ENCODE measurements around the gene PLCD1.
"Not testable (repeated sequence)": the region's sequence is repeated elsewhere in the genome, so short reads cannot be mapped to it uniquely, and the experiment has no call there.

Gene PLCD1

DNA sequence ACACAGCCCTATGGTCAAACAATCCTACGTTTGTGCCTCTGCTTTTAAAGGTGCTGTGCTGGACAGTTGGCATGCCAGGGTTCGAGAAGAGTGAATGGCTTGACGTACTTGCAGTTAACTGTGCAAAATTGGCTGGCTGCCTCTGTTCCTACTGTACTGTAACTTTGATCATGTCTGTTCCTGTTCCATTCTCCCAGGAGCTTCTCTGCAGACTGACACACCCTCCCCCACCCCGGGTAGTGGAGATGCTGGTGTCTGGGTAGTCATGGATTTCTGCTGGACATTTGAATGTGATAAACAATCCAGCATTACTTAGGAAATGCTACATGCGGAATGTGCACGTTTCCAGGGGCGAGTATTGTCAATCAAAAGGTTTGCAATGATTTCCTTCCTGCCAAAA lies 45.4 kb downstream of the PLCD1 start:
- DNase-seq: no peak

DNA sequence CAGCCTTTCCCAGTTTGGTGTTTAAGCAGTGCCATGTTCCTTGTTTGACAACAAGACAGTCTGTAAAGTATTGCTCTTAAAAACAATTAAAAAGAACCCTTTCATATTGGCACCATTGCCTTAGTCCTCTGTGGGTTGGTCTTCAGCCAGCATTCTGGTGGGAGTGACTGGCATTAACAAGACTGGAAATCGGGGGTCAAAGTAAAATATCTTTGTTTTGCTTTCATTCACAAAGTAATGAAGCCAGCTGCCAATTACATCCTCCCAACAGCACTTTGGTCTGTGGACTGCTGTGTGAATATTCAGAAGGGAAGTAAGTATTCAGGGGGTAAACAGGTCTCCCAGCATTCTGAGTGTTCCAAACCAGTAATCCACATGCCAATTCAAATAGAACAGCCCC lies 47.1 kb downstream of the PLCD1 start:
- no peak for DNase-seq

DNA sequence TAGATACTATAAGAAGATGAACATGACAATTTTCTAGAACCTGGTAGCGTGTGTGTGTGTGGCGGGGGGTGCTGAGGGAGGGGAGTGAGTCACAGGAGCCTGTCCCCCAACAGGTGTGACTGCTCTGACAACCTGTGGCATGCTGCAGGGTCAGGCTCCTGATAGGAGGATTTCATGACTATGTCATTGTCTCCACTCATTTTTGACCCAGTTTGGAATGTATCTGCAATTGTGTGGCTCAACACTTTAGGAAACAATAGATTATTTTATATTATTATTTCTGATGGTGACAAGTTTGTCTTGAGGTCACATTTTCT lies 48.1 kb downstream of the PLCD1 start:
- DNase-seq: no peak

DNA sequence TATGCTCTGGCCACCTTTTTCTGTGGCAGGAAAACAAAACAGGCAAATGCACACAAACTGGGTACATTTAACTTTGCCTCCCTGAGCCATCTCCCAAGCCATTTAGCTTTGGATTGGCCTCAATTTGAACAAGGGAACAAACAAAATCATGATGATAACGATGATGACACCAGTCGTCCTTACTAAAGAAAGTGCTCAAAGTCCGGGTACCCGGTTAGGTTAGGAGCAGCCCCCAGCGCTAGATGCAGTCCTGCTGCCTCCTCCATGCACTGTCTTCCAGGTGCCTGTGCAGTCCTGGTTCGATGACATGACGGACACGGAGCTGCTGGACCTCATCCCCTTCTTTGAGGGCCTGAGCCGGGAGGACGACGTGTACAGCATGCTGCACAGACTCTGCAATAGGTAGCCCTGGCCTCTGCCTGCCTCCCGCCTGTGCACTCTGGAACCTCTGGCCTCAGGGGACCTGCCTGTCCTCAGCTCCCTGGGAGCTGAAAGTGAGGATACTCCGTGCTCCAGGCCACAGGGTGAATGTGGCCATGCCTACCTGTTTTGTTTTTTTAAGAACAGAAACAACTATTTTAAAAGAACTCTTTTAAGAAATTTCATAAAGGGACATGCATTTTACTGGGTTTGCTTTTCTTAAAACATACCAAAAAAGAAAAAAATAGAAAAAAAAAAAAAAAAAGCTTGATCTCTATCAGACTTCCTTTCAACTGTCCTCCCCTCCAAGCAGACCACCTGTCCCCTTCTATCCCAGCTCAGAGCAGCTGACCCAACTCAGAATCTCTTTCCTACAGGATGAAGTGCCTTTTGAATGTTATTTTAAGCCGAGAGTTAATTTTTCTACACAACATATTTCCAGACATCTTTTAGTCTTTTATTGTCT lies 48.7 kb downstream of the PLCD1 start:
- DNase-seq: no peak

DNA sequence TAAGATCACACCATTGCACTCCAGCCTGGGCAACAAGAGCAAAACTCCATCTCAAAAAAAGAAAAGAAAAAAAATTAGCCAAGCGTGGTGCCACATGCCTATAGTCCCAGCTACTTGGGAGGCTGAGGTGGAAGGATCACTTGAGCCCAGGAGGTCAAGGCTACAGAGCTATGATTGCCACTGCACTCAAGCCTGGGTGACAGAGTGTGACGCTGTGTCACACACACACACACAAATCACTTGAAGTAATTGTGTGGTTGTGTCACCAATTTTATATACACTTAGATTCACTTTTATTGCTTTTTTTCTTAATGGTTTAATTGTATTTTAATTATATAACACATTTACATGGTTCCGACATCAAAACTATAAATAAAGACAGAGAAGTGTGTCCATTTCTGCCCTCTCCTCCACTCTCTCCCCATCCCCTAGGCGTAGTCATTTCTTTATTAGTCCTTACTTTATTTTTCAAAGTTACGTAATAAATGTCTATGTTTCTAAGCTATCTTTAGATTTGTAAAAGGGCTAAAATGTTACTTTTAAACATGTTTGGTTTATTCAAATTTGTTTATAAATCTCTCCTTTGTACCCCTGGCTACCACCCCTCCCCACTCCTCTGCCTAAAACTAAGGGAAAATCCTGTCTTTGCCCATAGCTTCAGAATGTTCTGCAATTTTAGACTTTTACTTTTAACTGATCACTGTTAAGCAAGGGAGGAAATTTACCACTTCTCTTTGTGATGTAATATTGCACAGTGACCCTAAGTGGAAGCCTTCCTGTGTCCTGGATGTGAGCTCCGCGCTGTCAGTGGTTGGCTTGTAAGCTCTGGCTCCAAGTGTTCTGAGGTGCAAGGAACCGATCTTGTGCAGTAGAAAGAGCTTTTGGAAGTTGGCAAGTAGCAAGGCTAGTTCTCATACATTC lies 49.6 kb downstream of the PLCD1 start:
- no peak for DNase-seq

DNA sequence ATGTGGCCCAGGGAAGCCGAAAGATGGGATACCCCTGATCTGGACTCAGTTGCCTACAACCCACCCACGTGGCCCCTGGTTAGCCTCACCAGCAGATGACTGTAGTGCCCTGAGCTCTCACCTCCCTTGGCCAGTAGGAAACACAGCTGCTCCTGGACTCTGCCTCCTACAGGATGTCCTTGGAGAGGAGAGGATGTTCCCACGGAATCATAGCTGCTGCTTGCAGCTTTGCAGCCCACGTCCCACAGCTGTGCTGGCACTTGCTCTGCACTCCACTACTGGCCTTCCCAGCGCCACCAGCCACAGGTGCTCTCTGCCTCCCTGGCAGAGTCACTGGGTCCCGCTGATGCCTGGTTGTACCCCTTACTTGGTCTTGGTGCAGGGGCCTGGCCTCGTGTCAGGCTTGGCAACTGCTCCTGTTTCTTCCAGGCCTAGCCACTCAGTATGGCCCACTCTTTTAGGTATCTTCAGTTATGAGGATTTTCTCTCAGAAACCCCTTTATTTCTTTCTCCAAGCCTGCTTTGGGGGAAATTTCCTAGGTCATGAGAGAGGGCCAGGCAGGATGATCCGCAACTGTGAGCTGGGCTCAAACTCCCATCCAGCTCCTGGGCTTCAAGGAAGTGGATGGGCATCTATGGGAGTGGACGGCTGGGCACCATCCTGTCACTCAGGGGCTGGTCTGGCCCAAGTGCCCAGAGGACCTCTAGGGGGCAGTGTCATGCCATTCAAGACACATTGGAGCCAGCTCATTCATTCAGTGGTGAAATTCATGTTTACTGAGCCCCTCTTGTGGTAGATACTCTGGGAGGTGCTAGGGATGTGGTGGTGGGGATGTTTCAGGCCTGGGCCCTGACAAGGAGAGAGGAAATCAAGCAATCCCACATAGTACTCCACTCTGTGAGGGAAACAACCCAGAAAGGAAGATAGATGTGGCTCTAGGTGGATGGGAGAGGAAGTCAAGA lies 55.0 kb downstream of the PLCD1 start:
- DNase-seq: peak; percentile 54

DNA sequence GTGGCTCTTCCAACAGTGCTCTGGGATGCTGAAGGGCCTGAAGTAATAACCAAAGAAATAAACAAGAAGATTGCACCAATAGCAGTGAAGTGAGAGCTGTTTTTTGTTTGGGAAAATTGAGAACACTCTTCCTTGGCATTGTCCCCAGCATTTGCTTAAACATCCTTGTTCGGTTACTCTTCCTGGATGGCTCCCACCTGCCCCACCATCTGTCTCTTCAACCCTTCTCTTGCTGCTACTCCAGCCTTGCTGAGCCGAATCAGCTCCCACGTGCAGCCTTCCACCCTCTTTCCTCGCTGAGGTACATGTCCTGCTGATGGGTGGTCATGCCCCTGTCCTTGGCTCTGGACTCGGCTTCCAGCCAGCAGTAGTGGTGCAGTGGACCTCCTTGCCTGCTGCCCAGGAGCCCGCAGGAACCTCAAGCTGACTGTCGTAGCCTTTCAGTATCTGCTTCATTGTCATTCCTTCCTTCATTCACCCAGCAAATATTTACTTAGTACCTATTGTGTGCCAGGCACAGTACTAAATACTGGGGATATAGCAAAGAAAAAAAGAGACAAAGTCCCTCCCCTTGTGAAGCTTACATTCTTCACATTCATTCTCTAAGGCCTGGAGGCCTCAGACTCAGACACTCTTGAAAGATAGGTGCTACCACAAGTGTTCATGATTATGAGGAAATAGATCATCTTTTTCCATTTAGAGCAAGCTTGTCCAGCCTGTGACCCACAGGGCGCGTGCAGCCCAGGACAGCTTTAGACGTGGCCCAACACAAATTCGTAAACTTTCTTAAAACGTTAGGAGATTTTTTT lies 56.0 kb downstream of the PLCD1 start:
- no peak for DNase-seq

DNA sequence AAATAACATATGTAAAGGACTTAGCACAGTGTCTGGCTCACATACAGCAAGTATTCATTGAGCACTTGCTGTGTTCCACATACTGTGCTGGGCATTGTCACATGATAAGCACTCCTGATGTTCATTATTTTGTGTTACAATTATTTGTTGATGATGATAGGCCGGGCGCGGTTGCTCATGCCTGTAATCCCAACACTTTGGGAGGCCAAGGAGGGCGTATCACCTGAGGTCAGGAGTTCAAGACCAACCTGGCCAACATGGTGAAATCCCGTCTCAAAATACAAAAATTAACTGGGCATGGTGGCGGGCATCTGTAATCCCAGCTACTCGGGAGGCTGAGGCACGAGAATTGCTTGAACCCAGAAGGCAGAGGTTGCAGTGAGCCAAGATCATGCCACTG lies 57.4 kb downstream of the PLCD1 start:
- DNase-seq: not testable (repeated sequence)

DNA sequence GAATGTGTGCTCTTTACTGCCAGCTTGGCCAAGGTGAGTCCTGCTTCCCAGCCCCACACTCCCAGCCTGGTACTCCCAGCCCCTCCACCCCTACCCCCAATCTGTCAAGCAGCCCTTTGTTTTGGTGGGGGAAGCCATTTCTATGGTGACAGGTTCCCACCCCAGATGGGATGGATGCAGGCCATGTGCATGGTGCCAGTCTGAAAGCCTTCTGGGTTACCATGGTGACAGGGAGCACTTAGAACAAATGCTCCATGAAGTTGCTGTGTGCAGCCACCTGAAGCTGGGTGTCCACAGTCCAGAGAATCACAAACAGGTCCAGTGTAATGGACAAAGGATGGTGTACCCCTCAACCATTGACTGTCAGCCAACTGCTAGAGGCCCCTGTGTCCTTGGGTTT lies 58.0 kb downstream of the PLCD1 start:
- DNase-seq: no peak

DNA sequence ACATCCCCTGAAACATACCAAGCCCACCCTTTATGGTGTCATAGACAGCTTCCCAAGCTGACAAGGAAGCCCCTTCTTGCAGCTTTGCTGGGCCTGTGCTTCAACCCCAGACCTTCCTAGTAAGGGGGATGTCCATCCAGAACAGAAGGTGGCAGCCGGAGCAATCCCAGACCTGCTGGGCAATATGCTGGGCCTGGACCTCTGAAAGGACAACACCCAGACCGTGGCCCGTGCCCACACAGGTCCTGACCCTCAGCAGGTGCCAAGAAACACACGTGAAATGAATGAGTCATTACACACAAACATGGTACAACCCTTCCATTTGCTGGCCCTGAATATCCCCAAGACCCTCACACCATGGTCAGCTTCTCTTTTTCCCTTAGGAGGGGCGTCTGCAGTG lies 58.6 kb downstream of the PLCD1 start:
- no peak for DNase-seq

DNA sequence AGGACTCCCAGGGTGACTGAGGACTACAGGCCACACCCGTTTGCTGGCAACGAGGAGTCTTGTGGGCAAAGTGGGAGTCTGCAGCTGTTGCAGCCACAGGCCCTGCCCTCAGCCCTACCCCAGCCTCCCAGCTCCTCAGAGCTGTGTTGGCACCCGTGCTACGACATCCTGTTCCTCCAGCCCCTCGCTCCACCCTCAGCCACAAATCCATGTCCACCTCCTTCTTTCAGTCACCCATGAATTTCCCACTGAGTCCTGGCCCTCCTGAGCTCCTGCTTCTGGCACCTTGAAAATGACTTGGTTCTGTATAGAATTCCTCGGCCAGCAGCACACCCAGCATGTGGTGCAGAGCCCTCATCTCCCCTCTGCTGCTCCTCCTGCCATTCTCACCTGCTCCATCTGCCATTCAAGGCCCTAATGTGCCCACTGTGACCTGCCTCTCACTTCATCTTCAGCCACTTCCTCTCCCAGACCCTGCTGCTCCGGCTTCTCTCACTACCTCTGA lies 59.8 kb downstream of the PLCD1 start:
- DNase-seq: no peak

DNA sequence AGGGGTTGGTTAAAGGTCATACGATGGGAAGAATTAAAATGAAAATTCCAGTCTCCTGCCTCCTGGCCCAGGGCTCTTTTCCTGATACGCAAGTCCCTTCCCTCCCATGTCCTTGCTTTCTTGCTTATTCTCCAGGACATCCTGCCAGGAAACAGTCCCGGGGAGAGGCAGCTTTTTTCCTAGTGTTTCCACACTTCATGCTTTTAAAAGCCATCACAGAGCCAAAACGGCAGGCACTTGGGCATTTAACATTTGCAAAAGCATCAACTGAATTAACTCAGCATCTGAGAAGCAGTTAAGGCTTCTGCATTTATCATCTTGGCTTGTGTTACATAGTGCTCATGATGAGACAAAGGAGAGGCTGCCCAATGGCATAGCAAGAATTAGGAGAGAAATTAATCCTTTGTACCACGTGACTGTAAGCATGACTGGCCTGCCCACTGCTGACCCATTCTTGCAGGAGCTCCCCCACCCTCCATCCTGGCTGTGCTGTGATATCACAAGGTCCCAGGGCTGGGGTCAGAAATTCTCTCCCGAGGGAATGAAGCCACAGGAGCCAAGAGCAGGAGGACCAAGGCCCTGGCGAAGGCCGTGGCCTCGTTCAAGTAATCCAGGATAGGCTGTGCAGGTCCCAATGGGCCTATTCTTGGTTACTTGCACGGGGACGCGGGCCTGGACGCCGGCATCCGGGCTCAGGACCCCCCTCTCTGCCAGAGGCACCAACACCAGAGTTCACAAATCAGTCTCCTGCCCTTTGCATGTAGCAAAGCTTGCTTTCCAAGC lies 60.4 kb downstream of the PLCD1 start:
- DNase-seq: no peak

DNA sequence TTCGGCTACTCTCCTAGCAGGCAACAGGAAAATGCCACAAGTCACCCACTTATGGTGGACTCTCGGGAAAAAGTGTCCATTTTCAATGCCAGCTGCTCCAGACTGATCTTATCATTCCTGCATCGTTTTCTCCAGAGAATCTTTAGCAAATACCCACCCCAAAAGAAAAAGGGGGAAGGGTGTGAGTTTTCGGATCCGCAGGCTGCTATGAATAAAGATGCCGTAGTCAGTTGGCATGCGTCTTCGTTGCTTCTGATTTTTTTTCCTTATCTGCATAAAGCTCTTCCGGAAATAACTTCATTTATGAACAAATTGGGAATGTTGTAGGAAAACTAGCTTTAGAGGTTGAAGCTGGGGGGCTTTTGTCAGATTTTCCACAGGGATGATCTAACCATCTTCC lies 61.2 kb downstream of the PLCD1 start:
- no peak for DNase-seq

DNA sequence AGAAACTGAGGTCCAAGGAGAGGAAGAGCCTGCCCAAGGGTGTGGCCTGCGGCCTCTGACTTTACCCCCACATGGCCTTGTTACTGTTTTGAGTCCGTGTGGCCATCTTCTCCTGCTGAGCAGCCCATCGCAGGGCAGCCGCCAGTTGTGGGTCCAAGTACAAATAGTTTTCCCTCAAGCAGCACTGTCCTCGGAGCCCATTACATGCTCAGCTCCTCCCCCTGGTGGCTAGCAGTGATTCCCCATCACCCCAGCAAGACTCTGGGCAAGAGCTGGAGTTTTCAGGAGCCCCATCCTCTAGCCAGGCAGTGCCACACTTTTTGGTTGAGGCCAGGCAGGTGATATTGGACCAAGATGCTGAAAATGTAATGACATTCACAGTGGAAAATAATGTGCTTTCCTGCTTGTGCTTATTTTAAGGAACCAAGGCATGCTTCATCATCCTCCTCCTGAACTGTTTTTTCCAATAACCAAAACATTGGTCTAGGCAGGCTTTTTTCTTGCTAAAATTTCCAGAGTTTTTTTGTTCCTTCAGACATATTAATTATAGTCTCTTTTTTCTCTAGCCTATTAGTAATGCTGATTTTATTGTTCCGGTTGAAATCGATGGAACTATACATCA lies 62.1 kb downstream of the PLCD1 start:
- peak; percentile 61 for DNase-seq

DNA sequence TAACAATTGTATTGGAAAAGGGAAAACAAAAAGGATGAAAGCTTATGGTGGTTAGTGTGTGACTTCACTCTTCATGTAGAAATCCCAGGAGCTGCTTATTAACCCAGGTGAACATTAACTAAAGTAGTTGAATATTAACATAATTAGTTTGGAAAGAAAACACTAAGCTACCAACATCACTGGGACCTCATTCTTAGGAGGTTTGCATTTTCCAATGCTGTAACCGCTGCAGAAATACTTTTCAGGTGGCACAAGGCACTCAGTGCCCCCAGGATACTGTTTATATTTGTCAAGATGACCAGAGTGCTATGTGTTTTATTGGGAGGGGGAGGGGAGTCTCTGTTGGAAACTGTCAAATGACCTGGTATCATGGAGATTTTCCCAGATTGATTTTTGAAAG lies 64.7 kb downstream of the PLCD1 start:
- DNase-seq: no peak

DNA sequence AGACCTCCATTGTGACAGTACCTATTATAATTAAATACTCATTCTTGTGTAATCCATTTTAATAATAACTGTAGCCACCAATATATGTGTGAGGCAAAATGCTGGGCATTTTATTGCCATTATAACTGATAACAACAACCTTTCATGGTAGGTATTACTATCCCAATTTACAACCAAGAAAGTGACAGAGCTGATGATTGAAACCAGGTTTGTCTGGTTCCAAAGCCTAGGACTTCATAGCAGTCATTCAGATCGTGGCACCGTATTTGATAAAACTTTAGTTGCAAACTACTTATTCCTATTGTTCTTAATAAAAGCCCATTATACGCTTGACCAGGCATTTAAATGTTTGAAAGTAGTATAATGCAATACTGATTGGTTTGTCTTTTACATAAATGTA lies 65.3 kb downstream of the PLCD1 start:
- DNase-seq: no peak

DNA sequence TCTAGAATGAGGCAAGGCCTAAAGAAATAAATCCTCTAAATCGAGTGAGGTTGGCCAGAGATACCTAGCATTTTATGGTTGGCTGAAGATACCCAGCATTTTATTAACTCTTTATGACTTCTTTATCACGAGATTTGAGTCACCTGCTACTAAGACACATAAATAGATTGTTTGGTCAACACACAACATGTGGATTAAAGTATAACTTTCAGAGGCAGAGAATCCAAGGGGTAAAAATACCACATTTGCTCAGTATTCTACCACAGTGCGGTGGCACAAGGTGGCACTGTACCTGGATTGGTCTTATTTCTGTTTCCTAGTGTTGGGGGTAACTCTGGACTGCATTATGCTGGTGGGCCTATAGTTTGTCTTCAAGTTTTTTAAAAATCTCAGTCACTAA lies 65.8 kb downstream of the PLCD1 start:
- DNase-seq: no peak

DNA sequence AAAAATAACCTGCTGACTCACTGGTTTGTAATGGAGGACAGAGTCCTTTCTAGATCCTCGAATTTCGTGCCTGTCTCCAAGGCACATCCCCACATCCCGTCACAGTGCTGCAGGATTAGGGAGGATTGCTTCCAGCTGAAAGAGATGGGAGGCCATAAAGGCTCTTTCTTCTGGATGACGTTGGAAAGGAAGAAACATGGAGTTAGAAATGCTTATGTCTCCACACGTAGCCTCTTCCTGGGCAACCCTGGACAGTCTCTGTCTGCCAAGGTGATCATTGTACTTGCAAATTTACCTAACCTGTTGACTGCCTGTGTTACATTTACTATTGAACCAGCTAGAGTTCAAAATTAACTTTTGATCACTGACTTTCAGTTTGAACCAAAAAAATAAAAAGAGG lies 66.4 kb downstream of the PLCD1 start:
- no peak for DNase-seq

DNA sequence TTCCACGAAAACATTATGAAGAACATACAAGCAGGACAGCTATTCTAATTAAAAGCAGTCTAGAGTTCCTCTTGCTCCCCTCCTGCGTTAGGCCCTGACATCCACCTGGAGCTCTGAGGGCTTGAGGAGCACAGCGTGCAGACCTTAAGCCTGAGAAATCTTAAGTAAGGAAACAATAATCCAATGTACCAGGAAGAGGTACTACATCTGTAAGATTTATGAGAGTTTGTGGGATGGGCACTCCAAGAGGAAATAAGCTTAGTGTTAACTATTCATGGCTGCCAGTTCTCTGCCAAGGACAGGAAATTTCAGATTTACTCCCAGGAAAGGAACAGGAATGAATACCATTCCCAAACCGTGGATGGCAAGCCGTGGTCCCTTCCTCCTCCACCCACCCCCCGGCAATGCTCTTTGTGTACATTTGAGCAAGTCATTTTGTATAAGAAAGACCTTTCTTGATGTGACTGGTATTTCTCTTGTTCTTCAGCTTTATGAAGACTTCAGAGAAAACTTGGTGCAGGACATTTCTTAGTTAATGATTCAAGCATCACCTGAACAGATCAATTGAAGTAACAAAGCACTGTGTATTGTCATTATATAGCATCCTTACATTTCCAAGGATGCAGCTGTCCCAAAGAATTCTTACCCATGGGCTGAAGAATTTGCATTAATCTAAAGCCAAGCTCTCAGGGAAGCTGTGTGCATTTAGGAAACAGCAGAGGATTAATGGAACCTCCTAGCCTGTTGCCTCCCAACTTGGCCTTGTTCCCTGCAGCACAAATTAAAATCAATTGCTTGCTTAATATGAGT lies 67.6 kb downstream of the PLCD1 start:
- DNase-seq: no peak

DNA sequence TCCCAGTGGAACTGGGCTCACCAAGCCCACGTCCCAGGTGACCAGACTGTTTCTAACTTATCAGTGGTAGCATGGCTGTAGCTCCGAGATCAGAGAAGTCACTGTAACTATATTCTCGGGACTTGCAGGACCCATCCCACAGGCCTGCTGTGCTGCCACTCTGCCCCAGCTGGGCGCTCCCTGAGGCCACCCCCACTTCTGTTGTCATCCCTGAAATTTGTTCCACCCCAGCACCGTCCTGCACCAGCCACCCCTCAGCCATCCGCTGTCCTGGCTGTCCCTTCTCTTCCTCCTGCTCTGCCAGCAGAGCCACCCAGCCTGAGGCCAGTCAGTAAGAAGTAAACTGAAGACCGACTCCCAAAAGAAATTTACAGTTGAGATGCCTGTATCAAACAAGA lies 71.9 kb downstream of the PLCD1 start:
- DNase-seq: no peak

Measured in HCEC 1CT (cell line).